ENCODE results near the gene S100A2.

- TF ChIP-seq GATA3 (IDR thresholded peaks at IDR 0.05; ENCODE audit: low read depth, low read length): no peak
- TF ChIP-seq GATA2 (IDR thresholded peaks at IDR 0.05; ENCODE audit: low read depth, low read length): no peak
Observed at GRCh38 chr1:153560771-153561465, 4.7 kb downstream of the S100A2 start.
